CD4-positive, alpha-beta T cell treated with Interleukin-4 for 1 hour (primary cell): Measurements from ENCODE around the gene CD163L1.
"Not testable (repeated sequence)": the region's sequence is repeated elsewhere in the genome, so short reads cannot be mapped to it uniquely, and the experiment has no call there.

Experiments used
- DNase-seq, 2 donors: peaks; one replicate each; pipeline ENCODE4 v3.0.0-alpha.2; 2020 to 2022

Gene CD163L1

GRCh38 chr12:7403466-7403865 lies 40.5 kb downstream of the CD163L1 start:
- no peak for DNase-seq

GRCh38 chr12:7399089-7399488 lies 44.9 kb downstream of the CD163L1 start:
- no peak for DNase-seq

- DNase-seq = no peak
Observed at GRCh38 chr12:7396418-7396817, 47.5 kb downstream of the CD163L1 start.

GRCh38 chr12:7395950-7396349 lies 48.0 kb downstream of the CD163L1 start:
- no peak for DNase-seq

GRCh38 chr12:7387289-7387688 lies 56.7 kb downstream of the CD163L1 start:
- peak in 1 of 2 donors; percentile 10 for DNase-seq

GRCh38 chr12:7383157-7383556 lies 60.8 kb downstream of the CD163L1 start:
- DNase-seq = no peak

- DNase-seq = no peak
Observed at GRCh38 chr12:7376196-7376595, 67.8 kb downstream of the CD163L1 start.

GRCh38 chr12:7375145-7375543 lies 68.8 kb downstream of the CD163L1 start:
- no peak for DNase-seq

- peak; percentile 8 to 14 for DNase-seq
Observed at GRCh38 chr12:7374423-7375144, 69.4 kb downstream of the CD163L1 start.

- no peak for DNase-seq
Observed at GRCh38 chr12:7373226-7373625, 70.7 kb downstream of the CD163L1 start.

- no peak for DNase-seq
Observed at GRCh38 chr12:7369274-7369729, 74.7 kb downstream of the CD163L1 start.

- no peak for DNase-seq
Observed at GRCh38 chr12:7362734-7363133, 81.2 kb downstream of the CD163L1 start.

GRCh38 chr12:7361265-7361664 lies 82.7 kb downstream of the CD163L1 start:
- no peak for DNase-seq

GRCh38 chr12:7354529-7354928 lies 89.4 kb downstream of the CD163L1 start:
- no peak for DNase-seq

- DNase-seq = no peak
Observed at GRCh38 chr12:7352661-7353060, 91.3 kb downstream of the CD163L1 start.

GRCh38 chr12:7351177-7351576 lies 92.8 kb downstream of the CD163L1 start:
- DNase-seq = no peak

- DNase-seq = no peak
Observed at GRCh38 chr12:7349418-7349817, 94.5 kb downstream of the CD163L1 start.

- peak in 1 of 2 donors; percentile 22 for DNase-seq
Observed at GRCh38 chr12:7346551-7347225, 97.3 kb downstream of the CD163L1 start.

GRCh38 chr12:7344833-7345606 lies 98.9 kb downstream of the CD163L1 start:
- no peak for DNase-seq

- DNase-seq = no peak
Observed at GRCh38 chr12:7339675-7340074, 104.3 kb downstream of the CD163L1 start.

GRCh38 chr12:7337790-7338189 lies 106.2 kb downstream of the CD163L1 start:
- DNase-seq = not testable (repeated sequence)

- DNase-seq = no peak
Observed at GRCh38 chr12:7327918-7328317, 116.0 kb downstream of the CD163L1 start.

- no peak for DNase-seq
Observed at GRCh38 chr12:7324176-7324575, 119.8 kb downstream of the CD163L1 start.

GRCh38 chr12:7322599-7322998 lies 121.4 kb downstream of the CD163L1 start:
- DNase-seq = no peak
